IMR-90 (cell line): ENCODE data around the gene NRF1. TPM values are rescaled to one million over a fixed set of nuclear protein-coding genes. Genes with fewer than 3 reads are reported as not detected.

Experiments used
- ATAC-seq: fragments of 200-7000 bp; cut with Tn5 transposase; 2 replicates; pipeline ENCODE4 v1.9.1; 2020; ENCODE audit warnings: low read depth, mild to moderate bottlenecking, moderate library complexity
- BruUV-seq: library from RNA; stranded (reverse); fragments of 400-500 nt; replicated peaks from 2 replicates; lab custom pipeline; 2021; lab: Mats Ljungman, UMichigan
- CTCF ChIA-PET: fragments of 300-600 bp; formaldehyde crosslinking; extraction: SDS; loops from one replicate; lab custom pipeline; 2021; ENCODE audit warnings: antibody characterized with exemption; lab: Yijun Ruan, JAX
- POLR2A ChIA-PET: fragments of 300-600 bp; sonication (Branson Sonifier 250); formaldehyde crosslinking; loops from one replicate; lab custom pipeline; 2022; ENCODE audit warnings: antibody characterized with exemption; ENCODE audit not compliant: unreplicated experiment; lab: Charles Lee
- DNase-seq: peaks from one replicate; pipeline ENCODE4 v3.0.0; 2013
- H2AFZ ChIP-seq: replicated peaks from 2 replicates; pipeline ENCODE3; 2013; ENCODE audit warnings: low read length, mild to moderate bottlenecking; ENCODE audit not compliant: poor library complexity
- H2AK5ac ChIP-seq: 2 replicates; pipeline ENCODE4 v1.6.1; 2013; ENCODE audit warnings: low read depth, low read length, inconsistent platforms
- H2AK9ac ChIP-seq: replicated peaks from 2 replicates; pipeline ENCODE3; 2013; ENCODE audit warnings: mild to moderate bottlenecking, low read depth, low read length, moderate library complexity; ENCODE audit not compliant: poor library complexity
- H2BK120ac ChIP-seq: 2 replicates; pipeline ENCODE4 v1.6.1; 2013; ENCODE audit warnings: low read depth, low read length, inconsistent platforms
- H2BK15ac ChIP-seq: 3 replicates; pipeline ENCODE4 v1.6.1; 2013; ENCODE audit warnings: low read depth, low read length, inconsistent platforms
- H2BK20ac ChIP-seq: 2 replicates; pipeline ENCODE4 v1.6.1; 2013; ENCODE audit warnings: low read depth, mild to moderate bottlenecking, inconsistent platforms, low read length, moderate library complexity
- H2BK5ac ChIP-seq: 2 replicates; pipeline ENCODE4 v1.6.1; 2013; ENCODE audit warnings: mild to moderate bottlenecking, low read depth, low read length, inconsistent platforms; ENCODE audit not compliant: poor library complexity, severe bottlenecking
- H3K14ac ChIP-seq: replicated peaks from 2 replicates; pipeline ENCODE4 v1.6.1; 2013; ENCODE audit warnings: low read depth, low read length, inconsistent platforms
- H3K18ac ChIP-seq: 2 replicates; pipeline ENCODE4 v1.6.1; 2013; ENCODE audit warnings: low read depth, low read length, control low read depth
- H3K23ac ChIP-seq: 2 replicates; pipeline ENCODE4 v1.6.1; 2013; ENCODE audit warnings: low read depth, low read length, inconsistent platforms
- H3K27ac ChIP-seq: 2 replicates; pipeline ENCODE4 v1.5.1; 2013; ENCODE audit warnings: mild to moderate bottlenecking, control low read depth, low read length; ENCODE audit not compliant: insufficient read depth
- H3K27me3 ChIP-seq: 2 replicates; pipeline ENCODE4 v1.6.1; 2013; ENCODE audit warnings: low read length; ENCODE audit not compliant: control insufficient read depth, insufficient read depth
- H3K36me3 ChIP-seq: 2 replicates; pipeline ENCODE4 v1.6.1; 2013; ENCODE audit warnings: low read length, mixed read lengths; ENCODE audit not compliant: control insufficient read depth, insufficient read depth
- H3K4ac ChIP-seq: 2 replicates; pipeline ENCODE4 v1.6.1; 2013; ENCODE audit warnings: low read depth, low read length, inconsistent platforms
- H3K4me1 ChIP-seq: 2 replicates; pipeline ENCODE4 v1.6.1; 2013; ENCODE audit warnings: low read length, mixed read lengths; ENCODE audit not compliant: control insufficient read depth, insufficient read depth
- H3K4me2 ChIP-seq: 2 replicates; pipeline ENCODE4 v1.6.1; 2013; ENCODE audit warnings: low read depth, mild to moderate bottlenecking, control low read depth, low read length, moderate library complexity
- H3K4me3 ChIP-seq: 2 replicates; pipeline ENCODE4 v1.5.1; 2013; ENCODE audit warnings: low read depth, mild to moderate bottlenecking, control low read depth, low read length, moderate library complexity; ENCODE audit not compliant: insufficient read depth
- H3K56ac ChIP-seq: 2 replicates; pipeline ENCODE4 v1.6.1; 2013; ENCODE audit warnings: low read length, inconsistent platforms; ENCODE audit not compliant: insufficient read depth; ENCODE audit errors: extremely low read depth
- H3K79me1 ChIP-seq, 2 experiments: 2 replicates each; pipeline ENCODE4 v1.6.1; 2013; ENCODE audit warnings: low read length in 2 of 2, inconsistent platforms in 1 of 2, low read depth in 1 of 2
- H3K9ac ChIP-seq: 2 replicates; pipeline ENCODE4 v1.6.1; 2013; ENCODE audit warnings: low read depth, low read length, control low read depth
- H3K9me1 ChIP-seq: 2 replicates; pipeline ENCODE4 v1.6.1; 2013; ENCODE audit warnings: low read length, inconsistent platforms; ENCODE audit not compliant: insufficient read depth
- H3K9me3 ChIP-seq: 2 replicates; pipeline ENCODE4 v1.6.1; 2013; ENCODE audit warnings: low read length; ENCODE audit not compliant: control insufficient read depth, insufficient read depth
- H4K20me1 ChIP-seq: 2 replicates; pipeline ENCODE4 v1.6.1; 2013; ENCODE audit warnings: low read length, inconsistent platforms; ENCODE audit not compliant: insufficient read depth
- H4K5ac ChIP-seq: 2 replicates; pipeline ENCODE4 v1.6.1; 2013; ENCODE audit warnings: mild to moderate bottlenecking, low read depth, low read length, control low read depth
- H4K8ac ChIP-seq, 2 experiments: 2 replicates each; pipeline ENCODE4 v1.6.1; 2013; ENCODE audit warnings: low read depth in 2 of 2, low read length in 2 of 2, control low read depth in 1 of 2, inconsistent platforms in 1 of 2
- H4K91ac ChIP-seq: 2 replicates; pipeline ENCODE4 v1.6.1; 2013; ENCODE audit warnings: low read depth, low read length, inconsistent platforms; ENCODE audit not compliant: insufficient read depth
- BHLHE40 ChIP-seq: fragments of 150-350 bp; IDR thresholded peaks from 2 replicates; pipeline ENCODE4 v1.6.1; 2016; ENCODE audit warnings: mild to moderate bottlenecking, low read depth, low read length
- CEBPB ChIP-seq: IDR thresholded peaks from 2 replicates; pipeline ENCODE4 v1.6.1; 2012; ENCODE audit warnings: low read depth, low read length, improper control_type of control experiment
- CHD1 ChIP-seq: IDR thresholded peaks from 2 replicates; pipeline ENCODE4 v1.6.1; 2012; ENCODE audit warnings: low read depth, low read length, improper control_type of control experiment
- CTCF ChIP-seq: conservative IDR thresholded peaks from 2 replicates; pipeline ENCODE4 v1.5.1; 2012; ENCODE audit warnings: mild to moderate bottlenecking, low read depth, low read length, improper control_type of control experiment
- ELK1 ChIP-seq: fragments of 150-350 bp; IDR thresholded peaks from 2 replicates; pipeline ENCODE4 v1.6.1; 2016; ENCODE audit warnings: low read depth, mild to moderate bottlenecking, low read length, moderate library complexity, borderline replicate concordance
- FOS ChIP-seq: fragments of 150-350 bp; IDR thresholded peaks from 2 replicates; pipeline ENCODE4 v1.6.1; 2016; ENCODE audit warnings: low read depth, low read length
- MAFK ChIP-seq: IDR thresholded peaks from 2 replicates; pipeline ENCODE4 v1.6.1; 2012; ENCODE audit warnings: low read depth, low read length, improper control_type of control experiment
- MAZ ChIP-seq: IDR thresholded peaks from 2 replicates; pipeline ENCODE4 v1.6.1; 2012; ENCODE audit warnings: low read depth, mild to moderate bottlenecking, low read length, improper control_type of control experiment, moderate library complexity, borderline replicate concordance
- MXI1 ChIP-seq: IDR thresholded peaks from 2 replicates; pipeline ENCODE4 v1.6.1; 2012; ENCODE audit warnings: low read depth, mild to moderate bottlenecking, low read length, moderate library complexity, borderline replicate concordance
- NFE2L2 ChIP-seq: fragments of 150-350 bp; IDR thresholded peaks from 2 replicates; pipeline ENCODE4 v1.6.1; 2016; ENCODE audit warnings: low read depth, mild to moderate bottlenecking, low read length
- POLR2A ChIP-seq: IDR thresholded peaks from 2 replicates; pipeline ENCODE4 v1.6.1; 2012; ENCODE audit warnings: mild to moderate bottlenecking, low read depth, low read length
- RAD21 ChIP-seq: IDR thresholded peaks from 2 replicates; pipeline ENCODE4 v1.6.1; 2012; ENCODE audit warnings: low read length, improper control_type of control experiment
- RCOR1 ChIP-seq: IDR thresholded peaks from 2 replicates; pipeline ENCODE4 v1.6.1; 2012; ENCODE audit warnings: mild to moderate bottlenecking, low read length, improper control_type of control experiment; ENCODE audit not compliant: insufficient replicate concordance
- RFX5 ChIP-seq: IDR thresholded peaks from 2 replicates; pipeline ENCODE4 v1.8.0; 2012; ENCODE audit warnings: low read depth, mild to moderate bottlenecking, low read length, moderate library complexity
- SMC3 ChIP-seq: fragments of 150-350 bp; IDR thresholded peaks from 2 replicates; pipeline ENCODE4 v1.6.1; 2016; ENCODE audit warnings: low read depth, mild to moderate bottlenecking, antibody characterized with exemption, low read length, moderate library complexity
- USF2 ChIP-seq: fragments of 150-350 bp; IDR thresholded peaks from 2 replicates; pipeline ENCODE4 v1.6.1; 2017; ENCODE audit warnings: mild to moderate bottlenecking, antibody characterized with exemption, low read length, low read depth
- dilution Hi-C: fragments of 300-500 bp; cut with HindIII; formaldehyde crosslinking; loops from one replicate; pipeline ENCODE4 v1.14.3; 2018; ENCODE audit warnings: low sequenced_read_pairs; ENCODE audit not compliant: unreplicated experiment
- in situ Hi-C: fragments of 300-500 bp; cut with MboI; formaldehyde crosslinking; loops from 3 replicates; pipeline ENCODE4 v1.14.3; 2019; ENCODE audit warnings: low sequenced_read_pairs, inconsistent platforms, mixed read lengths
- intact Hi-C: fragments of 100-400 bp; cut with micrococcal nuclease; formaldehyde crosslinking; loops from 2 replicates; pipeline ENCODE4 v1.10.0; 2022
- polyA plus RNA-seq, 3 experiments: library from polyadenylated mRNA; depleted of rRNA; stranded (reverse); fragments of >200 nt; gene quantifications; 2 replicates each; pipeline ENCODE4 v1.2.3, GENCODE V29; 2012; ENCODE audit warnings: low replicate concordance in 1 of 3
- total RNA-seq: library from RNA; depleted of rRNA; stranded (reverse); fragments of >200 nt; gene quantifications from 2 replicates; pipeline ENCODE4 v1.2.3, GENCODE V29; 2012

NRF1 gene
- total and polyA plus RNA-seq, 2 of the 4 experiments (the other 2 are of a cell fraction) = 11.4 to 15.8 TPM

DNA sequence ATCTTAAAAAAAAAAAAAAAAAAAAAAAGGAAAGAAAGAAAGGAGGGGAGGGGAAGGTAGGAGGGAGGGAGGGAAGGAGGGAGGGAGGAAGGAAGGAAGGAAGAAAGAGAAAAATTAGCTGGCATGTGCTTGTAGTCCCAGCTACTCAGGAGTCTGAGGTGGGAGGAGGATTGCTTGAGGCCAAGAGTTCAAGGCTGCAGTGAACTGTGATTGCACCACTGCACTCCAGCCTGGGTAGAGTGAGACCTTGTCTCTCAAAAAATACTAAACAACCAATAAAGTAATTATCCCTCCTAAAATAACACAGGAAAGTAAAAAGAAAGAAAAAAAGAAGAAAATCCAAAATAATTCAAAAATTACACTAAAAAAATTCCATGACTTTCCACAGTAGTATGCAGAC is 13.8 kb upstream of the NRF1 start:
- H3K79me1 ChIP-seq = no peaks in the 10 kb centered on the region
- H3K9me1 ChIP-seq = peaks cover 3% of the 10 kb centered on the region; the same call in 1 of the 2 replicates
- no peak overlapping the region for H4K91ac ChIP-seq
- ChIA-PET CTCF (interaction anchor here (0.6 kb wide), 1 partner anchor 1299 kb away, joined by 8 read pairs; no protein-coding TSS in a partner anchor), POLR2A (no interaction called here)
- no peak overlapping the region for H3K27ac ChIP-seq
- H2BK15ac ChIP-seq = no peak overlapping the region
- H3K4me3 ChIP-seq = no peak overlapping the region
- H2AFZ ChIP-seq = no peak overlapping the region
- no TSS peak for BruUV-seq
- H3K9me3 ChIP-seq = no peaks in the 10 kb centered on the region
- no peak overlapping the region for H3K18ac ChIP-seq
- no peaks in the 10 kb centered on the region for H4K20me1 ChIP-seq
- H3K14ac ChIP-seq = no peak overlapping the region
- in situ Hi-C loops = no loop called here
- ATAC-seq (no peak), DNase-seq (no peak)
- no peak overlapping the region for H3K9ac ChIP-seq
- no peak overlapping the region for H3K23ac ChIP-seq
- dilution Hi-C loops = no loop called here
- H3K4me2 ChIP-seq = no peak overlapping the region
- H3K27me3 ChIP-seq = no peaks in the 10 kb centered on the region
- intact Hi-C loops = no loop called here
- no peak overlapping the region for H4K5ac ChIP-seq
- H2BK5ac ChIP-seq = no peak overlapping the region
- no peak overlapping the region for H4K8ac ChIP-seq
- H2AK9ac ChIP-seq = no peak overlapping the region
- H2BK120ac ChIP-seq = no peak overlapping the region
- H3K56ac ChIP-seq = no peak overlapping the region
- H3K36me3 ChIP-seq = no peaks in the 10 kb centered on the region
- no peaks in the 10 kb centered on the region for H3K4me1 ChIP-seq
- TF ChIP-seq MAFK (no peak), CTCF (no peak), ELK1 (no peak), SMC3 (no peak), RFX5 (no peak), MXI1 (no peak), NFE2L2 (no peak), RAD21 (no peak), CEBPB (no peak), RCOR1 (no peak), BHLHE40 (no peak), POLR2A (no peak), USF2 (no peak), MAZ (no peak), FOS (no peak), CHD1 (no peak)
- H2BK20ac ChIP-seq = no peak overlapping the region
- H3K4ac ChIP-seq = no peak overlapping the region
- no peak overlapping the region for H2AK5ac ChIP-seq
